DOHH2 (cell line): ENCODE data around the gene PLA2G4B.

Experiments used
- CTCF ChIP-seq: fragments of 200-600 bp; sonication (generic); IDR thresholded peaks from one replicate; pipeline ENCODE4 v1.5.1; 2014; ENCODE audit warnings: antibody characterized with exemption, mild to moderate bottlenecking, low read depth, low read length; ENCODE audit not compliant: poor library complexity, severe bottlenecking
- EZH2phosphoT487 ChIP-seq: fragments of 200-600 bp; sonication (generic); IDR thresholded peaks from 2 replicates; pipeline ENCODE4 v1.6.1; 2017; ENCODE audit warnings: borderline replicate concordance, mild to moderate bottlenecking, antibody characterized with exemption, low read length, moderate library complexity, mixed read lengths

- TF ChIP-seq CTCF (no peak), EZH2phosphoT487 (no peak)
Observed at GRCh38 chr15:41817781-41818180, 20.9 kb upstream of the PLA2G4B start.
